CD8-positive, alpha-beta memory T cell (primary cell): ENCODE measurements around the gene NT5C2. TPM values are rescaled to one million over a fixed set of nuclear protein-coding genes. Genes with fewer than 3 reads are reported as not detected.

Experiments used
- CTCF ChIA-PET: fragments of 350-600 bp; sonication (Branson Sonifier 250); formaldehyde crosslinking; loops from one replicate; lab custom pipeline; 2021; ENCODE audit warnings: antibody characterized with exemption; lab: Charles Lee
- POLR2A ChIA-PET: fragments of 350-600 bp; sonication (Branson Sonifier 250); formaldehyde crosslinking; loops from one replicate; lab custom pipeline; 2021; ENCODE audit warnings: antibody characterized with exemption; lab: Charles Lee
- DNase-seq, 5 donors: peaks; one replicate each; pipeline versions ENCODE4 v3.0.0 to v3.0.0-alpha.2; 2020 to 2022; ENCODE audit warnings: mixed read lengths in 1 of 5
- H3K27ac ChIP-seq: one replicate; pipeline ENCODE4 v1.7.0; 2013; ENCODE audit warnings: low read depth, mild to moderate bottlenecking, low read length, moderate library complexity
- H3K27me3 ChIP-seq: 2 replicates; pipeline ENCODE4 v1.7.0; 2013; ENCODE audit warnings: low read length, mild to moderate bottlenecking; ENCODE audit not compliant: insufficient read depth, poor library complexity, severe bottlenecking
- H3K36me3 ChIP-seq: 2 replicates; pipeline ENCODE4 v1.7.0; 2013; ENCODE audit warnings: mild to moderate bottlenecking, low read length, moderate library complexity; ENCODE audit not compliant: insufficient read depth
- H3K4me1 ChIP-seq: 2 replicates; pipeline ENCODE4 v1.7.0; 2013; ENCODE audit warnings: mild to moderate bottlenecking, low read length, moderate library complexity; ENCODE audit not compliant: insufficient read depth
- H3K4me3 ChIP-seq: 2 replicates; pipeline ENCODE4 v1.7.0; 2013; ENCODE audit warnings: mild to moderate bottlenecking, low read length
- H3K9me3 ChIP-seq: 2 replicates; pipeline ENCODE4 v1.7.0; 2013; ENCODE audit warnings: mild to moderate bottlenecking, low read length
- H3K27ac Mint-ChIP-seq, 8 donors: one replicate each; pipeline ENCODE4 v1.8.0; 2020 to 2021; ENCODE audit warnings: mixed read lengths in 8 of 8, mild to moderate bottlenecking in 6 of 8, inconsistent platforms in 3 of 8, moderate library complexity in 3 of 8
- H3K27me3 Mint-ChIP-seq, 2 donors: one replicate each; pipeline ENCODE4 v1.8.0; 2020 to 2021; ENCODE audit warnings: mixed read lengths in 2 of 2, mild to moderate bottlenecking in 1 of 2, moderate library complexity in 1 of 2
- H3K36me3 Mint-ChIP-seq, 3 donors: one replicate each; pipeline ENCODE4 v1.8.0; 2020 to 2021; ENCODE audit warnings: mixed read lengths in 3 of 3, inconsistent platforms in 1 of 3, mild to moderate bottlenecking in 1 of 3
- H3K4me1 Mint-ChIP-seq, 3 donors: one replicate each; pipeline ENCODE4 v1.8.0; 2020 to 2021; ENCODE audit warnings: mixed read lengths in 3 of 3, inconsistent platforms in 1 of 3, mild to moderate bottlenecking in 1 of 3
- H3K4me3 Mint-ChIP-seq, 7 donors: one replicate each; pipeline ENCODE4 v1.8.0; 2020 to 2021; ENCODE audit warnings: mixed read lengths in 7 of 7, mild to moderate bottlenecking in 6 of 7, moderate library complexity in 4 of 7, inconsistent platforms in 2 of 7
- H3K9me3 Mint-ChIP-seq, 5 donors: one replicate each; pipeline ENCODE4 v1.8.0; 2020 to 2022; ENCODE audit warnings: mixed read lengths in 5 of 5, mild to moderate bottlenecking in 3 of 5, moderate library complexity in 2 of 5, inconsistent platforms in 1 of 5
- polyA plus RNA-seq: library from polyadenylated mRNA; unstranded; fragments of 300-500 nt; fragmentation: Illumina TruSeq; gene quantifications from one replicate; pipeline ENCODE4 v1.2.3, GENCODE V29; 2021
- total RNA-seq, 2 experiments: library from RNA; stranded (reverse); gene quantifications; one replicate each; pipeline ENCODE4 v1.2.3, GENCODE V29; 2021

NT5C2 gene
- total and polyA plus RNA-seq, 3 experiments from 2014 or later = 45.9 to 59.8 (median 49.7) TPM

- no peaks in the 10 kb centered on the region for H3K4me1 ChIP-seq
- no peaks in the 10 kb centered on the region for H3K9me3 Mint-ChIP-seq
- no peak for DNase-seq
- H3K27me3 Mint-ChIP-seq = no peaks in the 10 kb centered on the region
- no peak overlapping the region for H3K27ac ChIP-seq
- no peaks in the 10 kb centered on the region for H3K4me1 Mint-ChIP-seq
- H3K27ac Mint-ChIP-seq = no peak overlapping the region
- POLR2A ChIA-PET = no interaction called here
- CTCF ChIA-PET = interaction anchor here (1.3 kb wide), 1 partner anchor 10 kb away, joined by 3 read pairs; no protein-coding TSS in a partner anchor
- no peak overlapping the region for H3K4me3 ChIP-seq
- no peaks in the 10 kb centered on the region for H3K36me3 ChIP-seq
- peaks cover 0 to 6% (median 0%) of the 10 kb centered on the region in 3 donors for H3K36me3 Mint-ChIP-seq
- no peaks in the 10 kb centered on the region for H3K9me3 ChIP-seq
- H3K4me3 Mint-ChIP-seq = no peak overlapping the region
- H3K27me3 ChIP-seq = no peaks in the 10 kb centered on the region
Observed at GRCh38 chr10:103044942-103045489, 148.1 kb downstream of the NT5C2 start.

GRCh38 chr10:103042908-103043307, 150.2 kb downstream of the NT5C2 start:
- Histone ChIP-seq H3K4me1 (no peaks in the 10 kb centered on the region), H3K4me3 (no peak overlapping the region), H3K9me3 (no peaks in the 10 kb centered on the region), H3K27me3 (no peaks in the 10 kb centered on the region), H3K36me3 (no peaks in the 10 kb centered on the region), H3K27ac (no peak overlapping the region)
- no peak overlapping the region for H3K4me3 Mint-ChIP-seq
- peak overlapping the region in 1 of 8 donors; percentile 25 for H3K27ac Mint-ChIP-seq
- H3K27me3 Mint-ChIP-seq = peaks cover 0 to 1% of the 10 kb centered on the region in 2 donors
- DNase-seq = no peak
- POLR2A ChIA-PET = no interaction called here
- CTCF ChIA-PET = interaction anchor here (1.3 kb wide), 1 partner anchor 11 kb away, joined by 3 read pairs; no protein-coding TSS in a partner anchor
- H3K36me3 Mint-ChIP-seq = no peaks in the 10 kb centered on the region
- no peaks in the 10 kb centered on the region for H3K4me1 Mint-ChIP-seq
- no peaks in the 10 kb centered on the region for H3K9me3 Mint-ChIP-seq

GRCh38 chr10:103042129-103042528, 150.9 kb downstream of the NT5C2 start:
- peak overlapping the region in 1 of 8 donors; percentile 44 for H3K27ac Mint-ChIP-seq
- H3K36me3 Mint-ChIP-seq = no peaks in the 10 kb centered on the region
- POLR2A ChIA-PET = no interaction called here
- H3K4me3 ChIP-seq = no peak overlapping the region
- CTCF ChIA-PET = no interaction called here
- H3K27me3 Mint-ChIP-seq = peaks cover 0 to 1% of the 10 kb centered on the region in 2 donors
- no peaks in the 10 kb centered on the region for H3K36me3 ChIP-seq
- no peaks in the 10 kb centered on the region for H3K9me3 Mint-ChIP-seq
- H3K4me1 Mint-ChIP-seq = no peaks in the 10 kb centered on the region
- no peaks in the 10 kb centered on the region for H3K9me3 ChIP-seq
- H3K4me1 ChIP-seq = no peaks in the 10 kb centered on the region
- no peak overlapping the region for H3K4me3 Mint-ChIP-seq
- H3K27me3 ChIP-seq = no peaks in the 10 kb centered on the region
- no peak for DNase-seq
- H3K27ac ChIP-seq = no peak overlapping the region

- no peak overlapping the region for H3K4me3 ChIP-seq
- H3K4me1 Mint-ChIP-seq = no peaks in the 10 kb centered on the region
- ChIA-PET POLR2A (no interaction called here), CTCF (interaction anchor here (0.6 kb wide), 1 partner anchor 9 kb away, joined by 3 read pairs; no protein-coding TSS in a partner anchor)
- H3K36me3 ChIP-seq = no peaks in the 10 kb centered on the region
- H3K27ac Mint-ChIP-seq = no peak overlapping the region
- no peaks in the 10 kb centered on the region for H3K9me3 Mint-ChIP-seq
- no peaks in the 10 kb centered on the region for H3K27me3 ChIP-seq
- no peaks in the 10 kb centered on the region for H3K9me3 ChIP-seq
- no peak for DNase-seq
- no peak overlapping the region for H3K27ac ChIP-seq
- no peak overlapping the region for H3K4me3 Mint-ChIP-seq
- no peaks in the 10 kb centered on the region for H3K4me1 ChIP-seq
- H3K36me3 Mint-ChIP-seq = no peaks in the 10 kb centered on the region
- peaks cover 0 to 1% of the 10 kb centered on the region in 2 donors for H3K27me3 Mint-ChIP-seq
Observed at GRCh38 chr10:103041391-103041790, 151.7 kb downstream of the NT5C2 start.

- Mint-ChIP-seq H3K27me3 (peaks cover 0 to 1% of the 10 kb centered on the region in 2 donors), H3K4me3 (no peak overlapping the region), H3K9me3 (no peaks in the 10 kb centered on the region), H3K27ac (peak overlapping the region in 1 of 8 donors; percentile 6), H3K4me1 (no peaks in the 10 kb centered on the region), H3K36me3 (no peaks in the 10 kb centered on the region)
- H3K4me1 ChIP-seq = no peaks in the 10 kb centered on the region
- no peaks in the 10 kb centered on the region for H3K36me3 ChIP-seq
- H3K27me3 ChIP-seq = no peaks in the 10 kb centered on the region
- no peak overlapping the region for H3K27ac ChIP-seq
- POLR2A ChIA-PET = no interaction called here
- CTCF ChIA-PET = no interaction called here
- no peak overlapping the region for H3K4me3 ChIP-seq
- no peak for DNase-seq
- H3K9me3 ChIP-seq = no peaks in the 10 kb centered on the region
Observed at GRCh38 chr10:103040418-103040817, 152.7 kb downstream of the NT5C2 start.

DNA sequence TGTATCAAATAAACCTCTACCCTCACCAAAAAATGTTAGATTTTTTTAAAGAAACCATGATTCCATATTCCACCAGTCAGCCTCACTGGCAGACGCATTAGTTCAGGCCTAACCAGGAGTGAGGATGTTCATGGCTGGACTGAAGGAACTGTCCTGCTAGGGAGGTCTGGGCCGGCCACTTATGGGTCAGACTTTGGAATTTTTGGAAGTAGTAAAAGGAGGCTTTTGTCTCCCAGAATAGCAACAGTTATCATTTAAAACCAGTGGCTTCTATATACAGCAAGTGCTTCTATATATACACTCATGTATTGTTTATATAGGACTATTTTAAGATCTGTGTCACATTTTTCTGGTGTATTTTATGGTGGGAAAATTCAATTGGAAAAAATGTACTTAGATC, 154.5 kb downstream of the NT5C2 start:
- Mint-ChIP-seq H3K4me3 (no peak overlapping the region), H3K27ac (no peak overlapping the region), H3K27me3 (peaks cover 0 to 1% of the 10 kb centered on the region in 2 donors), H3K4me1 (no peaks in the 10 kb centered on the region), H3K36me3 (no peaks in the 10 kb centered on the region), H3K9me3 (no peaks in the 10 kb centered on the region)
- no peak for DNase-seq
- no peak overlapping the region for H3K4me3 ChIP-seq
- H3K4me1 ChIP-seq = no peaks in the 10 kb centered on the region
- H3K27me3 ChIP-seq = no peaks in the 10 kb centered on the region
- H3K9me3 ChIP-seq = no peaks in the 10 kb centered on the region
- ChIA-PET CTCF (no interaction called here), POLR2A (no interaction called here)
- H3K27ac ChIP-seq = no peak overlapping the region
- H3K36me3 ChIP-seq = no peaks in the 10 kb centered on the region

Other genes starting within 250 kb of the NT5C2 start
- gene RPEL1, start 52.6 kb upstream of the NT5C2 start, total RNA-seq = not detected
- not detected for gene RPEL1, start 52.6 kb upstream of the NT5C2 start, polyA plus RNA-seq
- under 1 TPM; 0.73 to 0.94 TPM for gene INA, start 83.9 kb upstream of the NT5C2 start, total RNA-seq
- not detected for gene INA, start 83.9 kb upstream of the NT5C2 start, polyA plus RNA-seq
- 10 to 100 TPM; 17.6 to 17.7 TPM for gene PCGF6, start 157.9 kb upstream of the NT5C2 start, total RNA-seq
- 10.8 TPM for gene PCGF6, start 157.9 kb upstream of the NT5C2 start, polyA plus RNA-seq
- 10 to 100 TPM; 10.9 to 11.4 TPM for gene TAF5, start 174.7 kb upstream of the NT5C2 start, total RNA-seq
- gene TAF5, start 174.7 kb upstream of the NT5C2 start, polyA plus RNA-seq = 4.4 TPM
- gene ATP5MK, start 203.2 kb upstream of the NT5C2 start, total RNA-seq = 100 to 1,000 TPM; 438 to 454 TPM
- gene ATP5MK, start 203.2 kb upstream of the NT5C2 start, polyA plus RNA-seq = 553 TPM
- 10 to 100 TPM; 88.5 to 91.3 TPM for gene PDCD11, start 203.4 kb upstream of the NT5C2 start, total RNA-seq
- gene PDCD11, start 203.4 kb upstream of the NT5C2 start, polyA plus RNA-seq = 16.4 TPM